ENCODE data around the gene AKAP12. TPM values are rescaled to one million over a fixed set of nuclear protein-coding genes. Genes with fewer than 3 reads are reported as not detected.
A peak's percentile ranks its signal among the peaks of the same experiment; 100 is the strongest.

The AKAP12 gene
- total and polyA plus RNA-seq, 7 donors, result 2.5 to 13.1 (median 7.5) TPM

GRCh38 chr6:151365233-151365632, 125.5 kb downstream of the AKAP12 start:
- ATAC-seq (no peak), DNase-seq (no peak)
- 95 to 97% (median 96%) methylated on average over 6 of the region's 6 CpGs for WGBS, 3 donors
- Histone ChIP-seq H3K27ac (no peak overlapping the region), H3K36me3 (ENCODE audit: insufficient read depth in 1 of 2, low read depth in 1 of 2) (peaks cover 0 to 78% of the 10 kb centered on the region in 2 donors), H3K9me3 (no peaks in the 10 kb centered on the region), H3K4me3 (no peak overlapping the region), H3K4me1 (peaks cover 5% of the 10 kb centered on the region), H3K27me3 (ENCODE audit: insufficient read depth in 3 of 3, low read length in 2 of 3) (no peaks in the 10 kb centered on the region)
- intact Hi-C loops (cut with DNase I), result no loop called here
- TF ChIP-seq CTCF (IDR thresholded peaks at IDR 0.05), result no peak

GRCh38 chr6:151370509-151371078, 130.8 kb downstream of the AKAP12 start:
- Histone ChIP-seq H3K4me3 (no peak overlapping the region), H3K9me3 (no peaks in the 10 kb centered on the region), H3K27ac (no peak overlapping the region), H3K27me3 (ENCODE audit: insufficient read depth in 3 of 3, low read length in 2 of 3) (no peaks in the 10 kb centered on the region), H3K36me3 (ENCODE audit: insufficient read depth in 1 of 2, low read depth in 1 of 2) (peaks cover 2 to 48% of the 10 kb centered on the region in 2 donors), H3K4me1 (peaks cover 16% of the 10 kb centered on the region)
- 79 to 81% (median 80%) methylated on average over 6 of the region's 6 CpGs for WGBS, 3 donors
- no peak for TF ChIP-seq CTCF (IDR thresholded peaks at IDR 0.05)
- intact Hi-C loops (cut with DNase I), result no loop called here
- DNase-seq (no peak), ATAC-seq (peak in 1 of 4 donors; percentile 20)

- Histone ChIP-seq H3K27me3 (ENCODE audit: insufficient read depth in 3 of 3, low read length in 2 of 3) (no peaks in the 10 kb centered on the region), H3K36me3 (ENCODE audit: insufficient read depth in 1 of 2, low read depth in 1 of 2) (peaks cover 2 to 35% of the 10 kb centered on the region in 2 donors), H3K9me3 (no peaks in the 10 kb centered on the region), H3K27ac (no peak overlapping the region), H3K4me1 (peaks cover 16% of the 10 kb centered on the region), H3K4me3 (no peak overlapping the region)
- ATAC-seq, result no peak
- DNase-seq, result no peak
- no peak for TF ChIP-seq CTCF (IDR thresholded peaks at IDR 0.05)
- WGBS, 3 donors, result 82 to 90% (median 89%) methylated on average over 5 of the region's 5 CpGs
- intact Hi-C loops (cut with DNase I), result no loop called here
These were observed 132.4 kb downstream of the AKAP12 start for GRCh38 chr6:151372164-151372563.

- H3K4me1 ChIP-seq, result peaks cover 16% of the 10 kb centered on the region
- DNase-seq, result no peak
- H3K27ac ChIP-seq, result peak overlapping the region; percentile 7
- no peaks in the 10 kb centered on the region for H3K27me3 ChIP-seq (ENCODE audit: insufficient read depth in 3 of 3, low read length in 2 of 3)
- intact Hi-C loops (cut with DNase I), result no loop called here
- H3K4me3 ChIP-seq, result no peak overlapping the region
- WGBS, 3 donors, result 71 to 77% (median 76%) methylated on average over 5 of the region's 5 CpGs
- ATAC-seq, result peak in 2 of 4 donors; percentile 40 to 46
- H3K9me3 ChIP-seq, result no peaks in the 10 kb centered on the region
- H3K36me3 ChIP-seq (ENCODE audit: insufficient read depth in 1 of 2, low read depth in 1 of 2), result peaks cover 2 to 29% of the 10 kb centered on the region in 2 donors
- no peak for TF ChIP-seq CTCF (IDR thresholded peaks at IDR 0.05)
These were observed 134.4 kb downstream of the AKAP12 start for GRCh38 chr6:151374036-151374683.
